ENCODE results near the gene ADRB2.

DNA sequence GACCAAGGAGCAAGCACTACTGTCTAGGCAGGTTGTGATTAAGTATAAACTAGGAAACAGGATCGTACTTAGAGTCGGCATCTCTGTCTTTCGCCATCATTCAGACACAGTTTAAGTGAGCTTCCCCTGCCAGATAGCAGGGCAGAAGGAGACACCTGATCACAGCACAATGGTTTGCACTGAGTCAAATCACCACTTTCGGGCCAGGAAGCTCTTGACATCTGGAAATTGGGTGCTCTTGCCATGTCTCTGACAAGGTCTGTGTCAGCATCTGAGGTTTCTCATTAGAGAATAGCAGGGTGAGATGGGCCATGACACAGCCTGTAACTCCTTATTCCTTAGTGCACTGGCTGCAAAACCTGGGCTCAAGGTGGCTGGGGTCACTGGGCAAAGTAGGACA is 8.3 kb downstream of the ADRB2 start:
- TF ChIP-seq, protein P1, sequence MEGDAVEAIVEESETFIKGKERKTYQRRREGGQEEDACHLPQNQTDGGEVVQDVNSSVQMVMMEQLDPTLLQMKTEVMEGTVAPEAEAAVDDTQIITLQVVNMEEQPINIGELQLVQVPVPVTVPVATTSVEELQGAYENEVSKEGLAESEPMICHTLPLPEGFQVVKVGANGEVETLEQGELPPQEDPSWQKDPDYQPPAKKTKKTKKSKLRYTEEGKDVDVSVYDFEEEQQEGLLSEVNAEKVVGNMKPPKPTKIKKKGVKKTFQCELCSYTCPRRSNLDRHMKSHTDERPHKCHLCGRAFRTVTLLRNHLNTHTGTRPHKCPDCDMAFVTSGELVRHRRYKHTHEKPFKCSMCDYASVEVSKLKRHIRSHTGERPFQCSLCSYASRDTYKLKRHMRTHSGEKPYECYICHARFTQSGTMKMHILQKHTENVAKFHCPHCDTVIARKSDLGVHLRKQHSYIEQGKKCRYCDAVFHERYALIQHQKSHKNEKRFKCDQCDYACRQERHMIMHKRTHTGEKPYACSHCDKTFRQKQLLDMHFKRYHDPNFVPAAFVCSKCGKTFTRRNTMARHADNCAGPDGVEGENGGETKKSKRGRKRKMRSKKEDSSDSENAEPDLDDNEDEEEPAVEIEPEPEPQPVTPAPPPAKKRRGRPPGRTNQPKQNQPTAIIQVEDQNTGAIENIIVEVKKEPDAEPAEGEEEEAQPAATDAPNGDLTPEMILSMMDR (conservative IDR thresholded peaks at IDR 0.05; ENCODE audit: low read length), result no peak
- no peak for TF ChIP-seq EZH2phosphoT487 (IDR thresholded peaks at IDR 0.05; ENCODE audit: borderline replicate concordance, low read depth, low read length)
